ENCODE measurements around the gene ANKRD50.

Gene ANKRD50

GRCh38 chr4:124708517-124709300, 3.8 kb downstream of the ANKRD50 start:
- no peak for DNase-seq (ENCODE audit: low read depth in 2 of 2)

- no peak for DNase-seq (ENCODE audit: low read depth in 2 of 2)
These were observed 7.1 kb downstream of the ANKRD50 start for GRCh38 chr4:124705393-124705792.

GRCh38 chr4:124703154-124703553, 9.4 kb downstream of the ANKRD50 start:
- no peak for DNase-seq (ENCODE audit: low read depth in 2 of 2)

GRCh38 chr4:124697441-124697840, 15.1 kb downstream of the ANKRD50 start:
- no peak for DNase-seq (ENCODE audit: low read depth in 2 of 2)

GRCh38 chr4:124696182-124696581, 16.4 kb downstream of the ANKRD50 start:
- no peak for DNase-seq (ENCODE audit: low read depth in 2 of 2)

- DNase-seq (ENCODE audit: low read depth in 2 of 2), result no peak
These were observed 17.5 kb downstream of the ANKRD50 start for GRCh38 chr4:124694946-124695598.

- DNase-seq (ENCODE audit: low read depth in 2 of 2), result no peak
These were observed 18.2 kb downstream of the ANKRD50 start for GRCh38 chr4:124694306-124694705.

- no peak for DNase-seq (ENCODE audit: low read depth in 2 of 2)
These were observed 20.7 kb downstream of the ANKRD50 start for GRCh38 chr4:124691801-124692200.

GRCh38 chr4:124686279-124686678, 26.3 kb downstream of the ANKRD50 start:
- DNase-seq (ENCODE audit: low read depth in 2 of 2), result no peak

GRCh38 chr4:124685851-124686250, 26.7 kb downstream of the ANKRD50 start:
- DNase-seq (ENCODE audit: low read depth in 2 of 2), result no peak

GRCh38 chr4:124684301-124684700, 28.2 kb downstream of the ANKRD50 start:
- DNase-seq (ENCODE audit: low read depth in 2 of 2), result no peak

- no peak for DNase-seq (ENCODE audit: low read depth in 2 of 2)
These were observed 30.1 kb downstream of the ANKRD50 start for GRCh38 chr4:124682384-124682783.

GRCh38 chr4:124666496-124666895, 46.0 kb downstream of the ANKRD50 start:
- no peak for DNase-seq (ENCODE audit: low read depth in 2 of 2)

- DNase-seq (ENCODE audit: low read depth in 2 of 2), result no peak
These were observed 53.7 kb downstream of the ANKRD50 start for GRCh38 chr4:124658795-124659194.

GRCh38 chr4:124650614-124651013, 61.9 kb downstream of the ANKRD50 start:
- no peak for DNase-seq (ENCODE audit: low read depth in 2 of 2)

GRCh38 chr4:124647599-124647998, 64.9 kb downstream of the ANKRD50 start:
- no peak for DNase-seq (ENCODE audit: low read depth in 2 of 2)

- DNase-seq (ENCODE audit: low read depth in 2 of 2), result no peak
These were observed 67.9 kb downstream of the ANKRD50 start for GRCh38 chr4:124644621-124645020.

GRCh38 chr4:124642846-124643245, 69.7 kb downstream of the ANKRD50 start:
- no peak for DNase-seq (ENCODE audit: low read depth in 2 of 2)

- DNase-seq (ENCODE audit: low read depth in 2 of 2), result no peak
These were observed 70.7 kb downstream of the ANKRD50 start for GRCh38 chr4:124641715-124642381.

- no peak for DNase-seq (ENCODE audit: low read depth in 2 of 2)
These were observed 72.4 kb downstream of the ANKRD50 start for GRCh38 chr4:124640022-124640730.

- DNase-seq (ENCODE audit: low read depth in 2 of 2), result no peak
These were observed 75.2 kb downstream of the ANKRD50 start for GRCh38 chr4:124637321-124637720.

GRCh38 chr4:124636788-124637187, 75.7 kb downstream of the ANKRD50 start:
- no peak for DNase-seq (ENCODE audit: low read depth in 2 of 2)
